PC-3 (cell line): ENCODE measurements around the gene SIL1. TPM values are rescaled to one million over a fixed set of nuclear protein-coding genes. Genes with fewer than 3 reads are reported as not detected.
A peak's percentile ranks its signal among the peaks of the same experiment; 100 is the strongest.
"Not testable (repeated sequence)": the region's sequence is repeated elsewhere in the genome, so short reads cannot be mapped to it uniquely, and the experiment has no call there.

Experiments
- ATAC-seq: fragments of 200-7000 bp; cut with Tn5 transposase; 2 replicates; pipeline ENCODE4 v1.9.1; 2020; ENCODE audit warnings: mild to moderate bottlenecking, moderate library complexity
- BruUV-seq: library from RNA; stranded (reverse); fragments of 400-500 nt; replicated peaks from 2 replicates; lab custom pipeline; 2021; lab: Mats Ljungman, UMichigan
- CTCF ChIA-PET: fragments of 300-600 bp; sonication (Branson Sonifier 250); formaldehyde crosslinking; loops from one replicate; lab custom pipeline; 2022; ENCODE audit warnings: antibody characterized with exemption; lab: Charles Lee
- POLR2A ChIA-PET: fragments of 300-600 bp; sonication (Branson Sonifier 250); formaldehyde crosslinking; loops from one replicate; lab custom pipeline; 2022; ENCODE audit warnings: antibody characterized with exemption; ENCODE audit not compliant: unreplicated experiment; lab: Charles Lee
- DNase-seq: peaks from one replicate; pipeline ENCODE4 v3.0.0-alpha.2; 2015
- H2AFZ ChIP-seq: fragments of 300-600 bp; sonication (generic); 2 replicates; pipeline ENCODE4 v1.6.0; 2016; ENCODE audit warnings: antibody characterized with exemption, low read length
- H3F3A ChIP-seq: fragments of 300-600 bp; sonication (generic); one replicate; pipeline ENCODE4 v1.6.0; 2017; ENCODE audit warnings: antibody characterized with exemption, low read length, control low read depth, mild to moderate bottlenecking; ENCODE audit not compliant: unreplicated experiment
- H3K27ac ChIP-seq: fragments of 300-600 bp; sonication (generic); 2 replicates; pipeline ENCODE4 v1.5.1; 2016; ENCODE audit warnings: mild to moderate bottlenecking, low read length
- H3K27me3 ChIP-seq: fragments of 300-600 bp; sonication (generic); 2 replicates; pipeline ENCODE4 v1.6.1; 2016; ENCODE audit warnings: low read length, mixed read lengths
- H3K36me3 ChIP-seq: fragments of 300-600 bp; sonication (generic); 2 replicates; pipeline ENCODE4 v1.6.1; 2016; ENCODE audit warnings: low read depth, mixed run types, low read length, mixed read lengths
- H3K4me1 ChIP-seq: fragments of 300-600 bp; sonication (generic); 2 replicates; pipeline ENCODE4 v1.5.1; 2016; ENCODE audit warnings: low read length; ENCODE audit not compliant: insufficient read depth
- H3K4me2 ChIP-seq: fragments of 300-600 bp; sonication (generic); 2 replicates; pipeline ENCODE4 v1.6.0; 2016; ENCODE audit warnings: low read length
- H3K4me3 ChIP-seq: fragments of 300-600 bp; sonication (generic); 2 replicates; pipeline ENCODE4 v1.5.1; 2016; ENCODE audit warnings: mild to moderate bottlenecking, low read length, mixed read lengths
- H3K79me2 ChIP-seq: fragments of 300-600 bp; sonication (generic); 2 replicates; pipeline ENCODE4 v1.6.1; 2017; ENCODE audit warnings: low read length, mixed read lengths
- H3K9ac ChIP-seq: fragments of 300-600 bp; sonication (generic); 2 replicates; pipeline ENCODE4 v1.6.0; 2016; ENCODE audit warnings: mild to moderate bottlenecking, low read length
- H3K9me2 ChIP-seq: fragments of 300-600 bp; sonication (generic); replicated peaks from 2 replicates; pipeline ENCODE4 v1.6.1; 2016; ENCODE audit warnings: mixed run types, low read length, mixed read lengths
- H3K9me3 ChIP-seq: fragments of 300-600 bp; sonication (generic); 2 replicates; pipeline ENCODE4 v1.6.1; 2016; ENCODE audit warnings: low read length, mixed read lengths
- H4K20me1 ChIP-seq: fragments of 300-600 bp; sonication (generic); 2 replicates; pipeline ENCODE4 v1.6.1; 2016; ENCODE audit warnings: low read length, mixed read lengths
- CTCF ChIP-seq: fragments of 300-600 bp; sonication (generic); conservative IDR thresholded peaks from 2 replicates; pipeline ENCODE4 v1.5.1; 2017; ENCODE audit warnings: antibody characterized with exemption, low read depth, mild to moderate bottlenecking, low read length
- EZH2 ChIP-seq: fragments of 300-600 bp; sonication (generic); IDR thresholded peaks from one replicate; pipeline ENCODE4 v1.6.1; 2017; ENCODE audit warnings: antibody characterized with exemption, mild to moderate bottlenecking, low read length; ENCODE audit not compliant: unreplicated experiment
- EZH2phosphoT487 ChIP-seq: fragments of 300-600 bp; sonication (generic); IDR thresholded peaks from 2 replicates; pipeline ENCODE4 v1.6.1; 2018; ENCODE audit warnings: mild to moderate bottlenecking, antibody characterized with exemption, low read length, borderline replicate concordance
- intact Hi-C: fragments of 100-400 bp; cut with micrococcal nuclease; formaldehyde crosslinking; loops from 2 replicates; pipeline ENCODE4 v1.9.0; 2023
- total RNA-seq: library from RNA; depleted of rRNA; stranded (reverse); fragments of >200 nt; gene quantifications from 2 replicates; pipeline ENCODE4 v1.2.3, GENCODE V29; 2014

The SIL1 gene
- total RNA-seq, 1 experiment from 2014 or later = 7.9 TPM

DNA sequence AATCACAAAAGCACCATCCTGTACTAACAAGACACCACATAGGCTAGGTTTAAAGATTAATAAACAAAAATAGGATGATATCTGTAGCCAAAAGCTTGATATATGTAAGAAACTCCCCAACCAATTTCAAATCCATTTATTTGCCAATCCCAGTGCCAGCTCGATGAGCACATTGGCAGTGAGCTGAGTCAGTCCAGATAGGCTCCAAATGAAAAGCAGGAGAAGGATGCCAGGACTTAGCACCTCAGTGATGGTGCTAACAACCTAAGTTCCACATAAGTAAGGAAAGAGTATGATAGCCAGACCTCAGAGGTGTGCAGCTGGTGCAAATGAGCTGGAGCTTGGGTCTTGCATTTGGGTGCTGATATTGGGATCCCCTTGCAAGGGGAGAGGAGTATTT, 158.1 kb downstream of the SIL1 start:
- no peaks in the 10 kb centered on the region for H4K20me1 ChIP-seq
- DNase-seq (no peak), ATAC-seq (no peak)
- H3K27me3 ChIP-seq = no peaks in the 10 kb centered on the region
- H3K9ac ChIP-seq = no peak overlapping the region
- H3K4me1 ChIP-seq = no peaks in the 10 kb centered on the region
- H3F3A ChIP-seq = no peaks in the 10 kb centered on the region
- TF ChIP-seq EZH2phosphoT487 (no peak), CTCF (no peak), EZH2 (no peak)
- ChIA-PET POLR2A (no interaction called here), CTCF (no interaction called here)
- no TSS peak for BruUV-seq
- H3K4me2 ChIP-seq = no peak overlapping the region
- H3K4me3 ChIP-seq = no peak overlapping the region
- H3K9me3 ChIP-seq = no peaks in the 10 kb centered on the region
- no peaks in the 10 kb centered on the region for H3K79me2 ChIP-seq
- no peaks in the 10 kb centered on the region for H3K36me3 ChIP-seq
- H2AFZ ChIP-seq = no peak overlapping the region
- H3K9me2 ChIP-seq = no peaks in the 10 kb centered on the region
- intact Hi-C loops = no loop called here
- no peak overlapping the region for H3K27ac ChIP-seq

DNA sequence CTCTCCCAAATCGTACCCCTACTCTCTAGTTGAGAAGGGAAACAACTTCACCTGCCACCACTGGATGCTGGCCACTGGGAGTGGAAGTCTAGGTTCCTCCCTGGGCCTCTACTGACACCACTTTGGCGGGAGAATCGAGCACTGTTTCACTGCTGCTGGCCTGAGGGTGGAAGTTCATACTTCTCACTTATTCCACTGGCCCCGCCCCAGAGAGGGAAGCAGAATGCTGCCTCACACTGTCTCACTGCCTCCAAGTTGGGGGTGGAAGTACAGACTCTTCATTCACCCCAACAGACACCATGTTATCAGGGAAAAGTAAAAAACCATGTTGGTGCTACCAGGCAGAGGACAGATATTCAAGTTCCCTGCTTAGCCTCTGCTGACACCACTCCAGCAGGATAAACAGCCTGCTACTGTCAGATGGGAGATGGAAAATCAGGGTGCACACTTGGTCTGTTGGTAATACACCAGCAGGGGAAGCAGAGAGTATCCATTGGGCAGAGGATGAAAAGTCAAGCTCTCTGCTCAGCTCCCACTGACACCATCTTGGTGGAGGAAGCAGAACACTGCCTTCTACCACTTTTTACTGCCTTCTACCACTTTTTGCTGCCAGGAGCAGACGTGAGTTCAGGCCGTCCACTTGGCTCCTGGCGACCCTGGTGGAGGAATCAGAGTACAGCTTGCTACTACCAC, 159.4 kb downstream of the SIL1 start:
- H2AFZ ChIP-seq = no peak overlapping the region
- ChIA-PET POLR2A (no interaction called here), CTCF (no interaction called here)
- no peak overlapping the region for H3K9ac ChIP-seq
- no peaks in the 10 kb centered on the region for H3K9me2 ChIP-seq
- no peaks in the 10 kb centered on the region for H3K79me2 ChIP-seq
- H3K27ac ChIP-seq = no peak overlapping the region
- no peaks in the 10 kb centered on the region for H3K36me3 ChIP-seq
- no TSS peak for BruUV-seq
- DNase-seq = no peak
- TF ChIP-seq EZH2 (no peak), CTCF (peak; percentile 30; the same call in 1 of the 2 replicates), EZH2phosphoT487 (no peak)
- intact Hi-C loops = no loop called here
- no peaks in the 10 kb centered on the region for H3K27me3 ChIP-seq
- ATAC-seq = no peak
- no peaks in the 10 kb centered on the region for H3F3A ChIP-seq
- no peak overlapping the region for H3K4me2 ChIP-seq
- no peak overlapping the region for H3K4me3 ChIP-seq
- H3K9me3 ChIP-seq = no peaks in the 10 kb centered on the region
- no peaks in the 10 kb centered on the region for H3K4me1 ChIP-seq
- H4K20me1 ChIP-seq = no peaks in the 10 kb centered on the region

DNA sequence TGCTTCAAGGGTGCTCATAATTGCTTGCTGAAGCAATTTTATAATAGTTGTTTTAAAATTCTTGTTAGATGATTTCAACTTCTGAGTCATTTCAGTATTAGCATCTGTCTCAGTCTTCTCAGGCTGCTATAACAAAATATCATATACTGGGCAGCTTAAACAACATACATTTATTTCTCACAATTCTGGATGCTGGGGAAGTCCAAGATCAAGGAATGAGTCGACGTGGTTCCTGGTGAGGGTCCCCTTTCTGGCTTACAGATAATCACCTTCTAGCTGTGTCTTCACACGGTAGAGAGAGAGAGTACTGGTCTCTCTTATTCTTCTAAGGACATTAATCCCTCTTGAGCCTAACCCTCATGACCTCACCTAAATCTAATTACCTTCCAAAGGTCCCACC, 160.4 kb downstream of the SIL1 start:
- Histone ChIP-seq H3F3A (no peaks in the 10 kb centered on the region), H2AFZ (no peak overlapping the region), H3K4me1 (no peaks in the 10 kb centered on the region), H3K9me2 (no peaks in the 10 kb centered on the region), H3K9me3 (no peaks in the 10 kb centered on the region), H3K4me2 (no peak overlapping the region), H3K27ac (no peak overlapping the region), H3K36me3 (no peaks in the 10 kb centered on the region), H3K9ac (no peak overlapping the region), H4K20me1 (no peaks in the 10 kb centered on the region), H3K27me3 (no peaks in the 10 kb centered on the region), H3K79me2 (no peaks in the 10 kb centered on the region), H3K4me3 (no peak overlapping the region)
- DNase-seq (no peak), ATAC-seq (no peak)
- intact Hi-C loops = no loop called here
- ChIA-PET CTCF (no interaction called here), POLR2A (no interaction called here)
- no TSS peak for BruUV-seq
- TF ChIP-seq EZH2 (no peak), EZH2phosphoT487 (no peak), CTCF (no peak)

- TSS peak; percentile 19 for BruUV-seq
- H3K79me2 ChIP-seq, intact Hi-C loops, DNase-seq, H3K27ac ChIP-seq, H3K4me3 ChIP-seq, H2AFZ ChIP-seq, H3K9me2 ChIP-seq, H3K27me3 ChIP-seq, H3K9ac ChIP-seq, H3K4me2 ChIP-seq, H3K4me1 ChIP-seq, POLR2A ChIA-PET, ATAC-seq, CTCF ChIA-PET, H3F3A ChIP-seq, H3K9me3 ChIP-seq, H3K36me3 ChIP-seq, H4K20me1 ChIP-seq: not testable (repeated sequence)
Measured at GRCh38 chr5:139036332-139036731, 161.8 kb downstream of the SIL1 start.
